SK-N-SH (cell line): ENCODE measurements around the gene RPE.

Experiments used
- EP300 ChIP-seq, 2 experiments: IDR thresholded peaks; 2 replicates each; pipeline versions ENCODE4 v1.4.0 to v1.6.1; 2012; ENCODE audit warnings: borderline replicate concordance in 1 of 2, low read depth in 1 of 2, low read length in 1 of 2
- TF ChIP-seq, protein P1 (sequence below): IDR thresholded peaks from 2 replicates; pipeline ENCODE4 v1.6.1; 2012; ENCODE audit warnings: mild to moderate bottlenecking, low read depth, low read length, moderate library complexity
- TF ChIP-seq, protein P2 (sequence below): IDR thresholded peaks from 2 replicates; pipeline ENCODE4 v1.4.0; 2012; ENCODE audit warnings: low read depth

DNA sequence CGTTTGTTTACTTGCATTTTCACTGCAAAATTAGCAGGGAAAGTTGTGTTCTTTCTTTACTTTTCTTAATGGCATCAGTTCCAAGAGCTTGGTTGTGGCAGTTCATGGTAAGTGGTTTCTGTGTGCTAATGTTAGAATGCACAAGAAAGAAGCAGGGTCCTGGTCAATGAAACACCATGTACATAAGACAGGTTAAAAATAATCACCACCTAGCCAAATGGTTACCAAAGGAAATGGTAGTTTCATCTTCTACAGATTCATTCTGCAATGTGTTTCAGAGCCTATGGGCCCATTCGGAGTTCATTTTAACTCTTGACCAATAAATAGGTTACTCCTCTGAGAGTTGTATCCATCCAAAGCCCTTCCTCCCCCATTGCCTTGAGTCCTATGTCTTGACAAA is 18.1 kb upstream of the RPE start:
- TF ChIP-seq, protein P1, sequence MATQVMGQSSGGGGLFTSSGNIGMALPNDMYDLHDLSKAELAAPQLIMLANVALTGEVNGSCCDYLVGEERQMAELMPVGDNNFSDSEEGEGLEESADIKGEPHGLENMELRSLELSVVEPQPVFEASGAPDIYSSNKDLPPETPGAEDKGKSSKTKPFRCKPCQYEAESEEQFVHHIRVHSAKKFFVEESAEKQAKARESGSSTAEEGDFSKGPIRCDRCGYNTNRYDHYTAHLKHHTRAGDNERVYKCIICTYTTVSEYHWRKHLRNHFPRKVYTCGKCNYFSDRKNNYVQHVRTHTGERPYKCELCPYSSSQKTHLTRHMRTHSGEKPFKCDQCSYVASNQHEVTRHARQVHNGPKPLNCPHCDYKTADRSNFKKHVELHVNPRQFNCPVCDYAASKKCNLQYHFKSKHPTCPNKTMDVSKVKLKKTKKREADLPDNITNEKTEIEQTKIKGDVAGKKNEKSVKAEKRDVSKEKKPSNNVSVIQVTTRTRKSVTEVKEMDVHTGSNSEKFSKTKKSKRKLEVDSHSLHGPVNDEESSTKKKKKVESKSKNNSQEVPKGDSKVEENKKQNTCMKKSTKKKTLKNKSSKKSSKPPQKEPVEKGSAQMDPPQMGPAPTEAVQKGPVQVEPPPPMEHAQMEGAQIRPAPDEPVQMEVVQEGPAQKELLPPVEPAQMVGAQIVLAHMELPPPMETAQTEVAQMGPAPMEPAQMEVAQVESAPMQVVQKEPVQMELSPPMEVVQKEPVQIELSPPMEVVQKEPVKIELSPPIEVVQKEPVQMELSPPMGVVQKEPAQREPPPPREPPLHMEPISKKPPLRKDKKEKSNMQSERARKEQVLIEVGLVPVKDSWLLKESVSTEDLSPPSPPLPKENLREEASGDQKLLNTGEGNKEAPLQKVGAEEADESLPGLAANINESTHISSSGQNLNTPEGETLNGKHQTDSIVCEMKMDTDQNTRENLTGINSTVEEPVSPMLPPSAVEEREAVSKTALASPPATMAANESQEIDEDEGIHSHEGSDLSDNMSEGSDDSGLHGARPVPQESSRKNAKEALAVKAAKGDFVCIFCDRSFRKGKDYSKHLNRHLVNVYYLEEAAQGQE, result no peak
- TF ChIP-seq EP300 (IDR thresholded peaks at IDR 0.05; ENCODE audit: borderline replicate concordance in 1 of 2, low read depth in 1 of 2, low read length in 1 of 2), result no peak
- TF ChIP-seq, protein P2, sequence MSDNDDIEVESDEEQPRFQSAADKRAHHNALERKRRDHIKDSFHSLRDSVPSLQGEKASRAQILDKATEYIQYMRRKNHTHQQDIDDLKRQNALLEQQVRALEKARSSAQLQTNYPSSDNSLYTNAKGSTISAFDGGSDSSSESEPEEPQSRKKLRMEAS, result no peak
